HepG2 (cell line): Measurements from ENCODE around the gene PFAS. TPM values are rescaled to one million over a fixed set of nuclear protein-coding genes. Genes with fewer than 3 reads are reported as not detected.

Experiments
- ATAC-seq: fragments of 200-7000 bp; cut with Tn5 transposase; 3 replicates; pipeline ENCODE4 v1.9.1; 2020; ENCODE audit warnings: mild to moderate bottlenecking, moderate library complexity
- BruUV-seq: library from RNA; stranded (reverse); fragments of 400-500 nt; replicated peaks from 2 replicates; lab custom pipeline; 2021; lab: Mats Ljungman, UMichigan
- CTCF ChIA-PET: fragments of 300-600 bp; formaldehyde crosslinking; extraction: SDS; loops from one replicate; lab custom pipeline; 2021; ENCODE audit warnings: low total read pairs, inconsistent platforms, low intra/inter-chr PET ratio; lab: Yijun Ruan, JAX
- POLR2A ChIA-PET: fragments of 350-600 bp; sonication (Branson Sonifier 250); formaldehyde crosslinking; loops from one replicate; lab custom pipeline; 2020; ENCODE audit warnings: antibody characterized with exemption, inconsistent platforms; lab: Yijun Ruan, JAX
- DNase-seq: peaks from one replicate; pipeline ENCODE4 v3.0.0-alpha.2; 2015; ENCODE audit warnings: low spot score
- FAIRE-seq: peaks from 3 replicates; lab custom pipeline; 2011; peaks lifted over from hg19 to GRCh38; lab: Jason Lieb, UNC
- H2AFZ ChIP-seq: one replicate; pipeline ENCODE4 v1.6.1; 2011; ENCODE audit warnings: low read length, inconsistent platforms
- H3K27ac ChIP-seq: fragments of 300-600 bp; 3 replicates; pipeline ENCODE4 v1.8.0; 2011; ENCODE audit warnings: mixed run types, mild to moderate bottlenecking, mixed read lengths, low read length, inconsistent platforms; ENCODE audit not compliant: insufficient read depth; ENCODE audit errors: extremely low read length
- H3K27me3 ChIP-seq, 2 experiments: fragments of 200-600 bp in 1 of 2; 2 replicates in 1 of 2; 3 replicates in 1 of 2; pipeline versions ENCODE4 v1.6.0 to v1.8.0; 2011; ENCODE audit warnings: low read length in 2 of 2, mild to moderate bottlenecking in 2 of 2, moderate library complexity in 2 of 2, inconsistent platforms in 1 of 2; ENCODE audit not compliant: insufficient read depth in 2 of 2, control insufficient read depth in 1 of 2
- H3K36me3 ChIP-seq, 2 experiments: fragments of 200-600 bp in 1 of 2; replicated peaks in 1 of 2; 2 replicates in 1 of 2; 3 replicates in 1 of 2; pipeline versions ENCODE4 v1.5.1 to v1.8.0; 2011; ENCODE audit warnings: low read length in 2 of 2, inconsistent platforms in 1 of 2; ENCODE audit not compliant: insufficient read depth in 2 of 2, control insufficient read depth in 1 of 2
- H3K4me1 ChIP-seq: 2 replicates; pipeline ENCODE4 v1.5.1; 2012; ENCODE audit warnings: low read length, inconsistent platforms; ENCODE audit not compliant: insufficient read depth
- H3K4me2 ChIP-seq: 2 replicates; pipeline ENCODE4 v1.6.0; 2011; ENCODE audit warnings: low read depth, low read length, inconsistent platforms
- H3K4me3 ChIP-seq, 3 experiments: fragments of 200-600 bp in 1 of 3; sonication (generic), shearing (Covaris generic) in 1 of 3; replicated peaks in 1 of 3; 2 replicates each; pipeline ENCODE4 v1.5.1; 2011 to 2016; ENCODE audit warnings: low read length in 3 of 3, inconsistent platforms in 2 of 3, low read depth in 2 of 3, mild to moderate bottlenecking in 2 of 3, control low read depth in 1 of 3, mixed read lengths in 1 of 3; ENCODE audit not compliant: insufficient read depth in 1 of 3
- H3K79me2 ChIP-seq: one replicate; pipeline ENCODE4 v1.6.1; 2011; ENCODE audit warnings: low read length, inconsistent platforms; ENCODE audit not compliant: insufficient read depth
- H3K9ac ChIP-seq: 2 replicates; pipeline ENCODE4 v1.6.0; 2011; ENCODE audit warnings: mild to moderate bottlenecking, low read depth, low read length, inconsistent platforms; ENCODE audit not compliant: insufficient read depth
- H3K9me3 ChIP-seq: 2 replicates; pipeline ENCODE4 v1.5.1; 2012; ENCODE audit warnings: mild to moderate bottlenecking, low read length
- H4K20me1 ChIP-seq: 2 replicates; pipeline ENCODE4 v1.6.0; 2011; ENCODE audit warnings: inconsistent platforms, mild to moderate bottlenecking, low read length, moderate library complexity; ENCODE audit not compliant: insufficient read depth
- JUND ChIP-seq: sonication (generic); formaldehyde crosslinking; IDR thresholded peaks from 2 replicates; pipeline ENCODE4 v1.8.0; 2022; ENCODE audit warnings: mild to moderate bottlenecking, missing genetic modification reagents
- POGZ ChIP-seq: sonication (generic); formaldehyde crosslinking; IDR thresholded peaks from 2 replicates; pipeline ENCODE4 v1.4.0; 2020; ENCODE audit warnings: mild to moderate bottlenecking, missing genetic modification reagents
- RFX3 ChIP-seq: IDR thresholded peaks from 2 replicates; pipeline ENCODE4 v1.6.1; 2016; ENCODE audit warnings: missing biosample characterization, missing genetic modification reagents
- ZFX ChIP-seq: sonication (generic); formaldehyde crosslinking; IDR thresholded peaks from 2 replicates; pipeline ENCODE4 v1.4.0; 2020; ENCODE audit warnings: mild to moderate bottlenecking, low read depth, missing genetic modification reagents, moderate library complexity
- ZNF232 ChIP-seq: sonication (generic); formaldehyde crosslinking; IDR thresholded peaks from 2 replicates; pipeline ENCODE4 v1.4.0; 2020; ENCODE audit warnings: missing genetic modification reagents, borderline replicate concordance
- ZNF878 ChIP-seq: sonication (generic); formaldehyde crosslinking; IDR thresholded peaks from 2 replicates; pipeline ENCODE4 v1.8.1; 2023; ENCODE audit warnings: mild to moderate bottlenecking, missing genetic modification reagents, moderate library complexity
- WGBS: methylation state at CpG from one replicate; pipeline ENCODE4 v1.1.6; 2017; ENCODE audit warnings: low lambda C conversion rate; 5-methylcytosine and 5-hydroxymethylcytosine counted together
- in situ Hi-C: cut with HindIII; loops from 2 replicates; pipeline ENCODE4 v1.10.0; 2017; ENCODE audit warnings: low pct_unique_long_range_greater_than_20kb; ENCODE audit not compliant: extremely low pct_ligation_motif_present
- intact Hi-C: fragments of 100-400 bp; cut with micrococcal nuclease; formaldehyde crosslinking; loops from one replicate; pipeline ENCODE4 v1.10.0; 2022; ENCODE audit not compliant: unreplicated experiment
- polyA plus RNA-seq, 8 experiments: library from polyadenylated mRNA; depleted of rRNA in 3 of 8; stranded (reverse) in 7 of 8; unstranded in 1 of 8; fragments of >200 nt; fragmentation: Illumina TruSeq in 4 of 8; extraction: Trizol in 4 of 8; gene quantifications; 2 replicates each; pipeline versions ENCODE4 v1.2.1 to v1.2.3, GENCODE V29; 2011 to 2016; ENCODE audit warnings: low read depth in 4 of 8, missing spikeins in 1 of 8, mixed read lengths in 1 of 8; ENCODE audit not compliant: insufficient read depth in 1 of 8
- total RNA-seq, 5 experiments: library from RNA; depleted of rRNA; stranded (reverse); fragments of >200 nt; fragmentation: Illumina TruSeq; extraction: Trizol; gene quantifications; 2 replicates each; pipeline ENCODE4 v1.2.3, GENCODE V29; 2016; ENCODE audit warnings: low read depth in 1 of 5
- TF ChIP-seq, protein P1 (sequence below): IDR thresholded peaks from 2 replicates; pipeline ENCODE4 v1.6.1; 2016; ENCODE audit warnings: mild to moderate bottlenecking, missing biosample characterization, missing genetic modification reagents

Gene PFAS
- total and polyA plus RNA-seq, 2 of the 13 experiments (the other 11 are each of a cell fraction or from before 2014, with no cell fraction given) = 49.4 to 58.2 TPM

DNA sequence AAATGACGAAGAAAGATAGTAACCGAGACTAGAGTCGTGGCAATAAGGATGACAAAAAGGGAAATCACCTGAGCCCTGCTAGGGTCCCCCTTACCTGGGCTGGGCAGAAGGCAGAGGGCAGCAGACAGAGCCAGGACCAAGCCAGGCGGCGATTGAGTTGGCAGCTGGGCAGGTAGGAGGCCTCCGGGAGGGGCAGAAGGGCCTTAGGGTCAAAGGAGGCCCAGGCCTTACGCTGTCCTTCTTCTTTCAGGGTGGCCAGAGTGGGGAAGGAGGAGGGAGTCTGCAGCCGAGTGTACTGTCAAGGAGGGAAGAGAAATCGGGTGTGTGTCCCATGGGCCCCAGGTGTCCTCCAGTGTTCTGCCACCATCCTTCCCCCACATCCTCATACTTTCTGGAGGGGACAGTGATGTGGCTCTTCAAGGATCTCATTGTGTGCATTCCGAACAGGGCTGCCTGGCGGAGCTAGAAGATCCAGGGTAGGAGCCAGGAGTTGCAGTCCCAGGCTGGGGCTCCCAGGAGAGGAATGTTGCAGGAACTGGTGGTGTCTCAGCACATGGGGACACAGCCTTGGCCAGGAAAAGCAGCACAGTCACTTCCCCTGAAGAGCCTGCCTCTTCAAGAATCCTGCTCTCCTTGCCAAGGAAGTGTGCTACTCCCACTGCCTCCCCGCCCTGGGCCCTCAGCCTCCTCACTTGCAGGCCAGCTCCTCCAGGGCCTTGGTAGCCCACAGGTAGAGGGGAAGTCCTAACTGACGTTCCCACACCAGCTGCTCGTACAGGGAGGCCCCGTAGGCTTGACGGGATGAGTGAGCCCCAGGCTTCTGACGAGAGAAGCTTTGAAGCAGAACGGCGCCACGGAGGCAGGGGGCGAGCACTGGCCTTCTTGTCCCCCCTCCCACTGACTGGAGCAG is 14.5 kb upstream of the PFAS start:
- no peaks in the 10 kb centered on the region for H3K9me3 ChIP-seq
- no peak overlapping the region for H3K4me3 ChIP-seq
- no peaks in the 10 kb centered on the region for H3K27me3 ChIP-seq
- TF ChIP-seq RFX3 (CRISPR knock-in tag) (no peak), ZNF878 (CRISPR knock-in tag) (no peak), JUND (CRISPR knock-in tag) (no peak), POGZ (CRISPR knock-in tag) (no peak), ZNF232 (CRISPR knock-in tag) (no peak), ZFX (CRISPR knock-in tag) (no peak)
- TF ChIP-seq, protein P1, sequence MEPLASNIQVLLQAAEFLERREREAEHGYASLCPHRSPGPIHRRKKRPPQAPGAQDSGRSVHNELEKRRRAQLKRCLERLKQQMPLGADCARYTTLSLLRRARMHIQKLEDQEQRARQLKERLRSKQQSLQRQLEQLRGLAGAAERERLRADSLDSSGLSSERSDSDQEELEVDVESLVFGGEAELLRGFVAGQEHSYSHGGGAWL (CRISPR knock-in tag) = no peak
- in situ Hi-C loops (no loop called here), intact Hi-C loops (no loop called here)
- H3K79me2 ChIP-seq = no peaks in the 10 kb centered on the region
- peaks cover 17% of the 10 kb centered on the region; the same call in 1 of the 2 replicates for H3K4me1 ChIP-seq
- POLR2A ChIA-PET = interaction anchor here (0.9 to 1.7 kb wide), 2 partner anchors 9 to 12 kb away, joined by 3 to 4 read pairs; no protein-coding TSS in a partner anchor
- no peak overlapping the region for H3K9ac ChIP-seq
- no peaks in the 10 kb centered on the region for H4K20me1 ChIP-seq
- WGBS = 99% methylated on average over 20 of the region's 21 CpGs
- no peak overlapping the region for H3K27ac ChIP-seq
- no TSS peak for BruUV-seq
- FAIRE-seq (no peak), DNase-seq (no peak), ATAC-seq (no peak)
- H3K36me3 ChIP-seq = peaks cover 45 to 93% of the 10 kb centered on the region in 2 experiments
- no peak overlapping the region for H2AFZ ChIP-seq
- CTCF ChIA-PET = no interaction called here
- no peak overlapping the region for H3K4me2 ChIP-seq
